Hematopoietic multipotent progenitor cell treated with erythropoietin and hydrocortisone succinate and interleukin-3 and kit ligand, for 17 days (in vitro differentiated cells): ENCODE results near the gene CYB561D1.

Experiments
- DNase-seq: peaks from one replicate; pipeline ENCODE4 v3.0.0-alpha.2; 2015; ENCODE audit warnings: low spot score

CYB561D1 gene

GRCh38 chr1:109530457-109531087 lies 36.7 kb downstream of the CYB561D1 start:
- DNase-seq = no peak

GRCh38 chr1:109531380-109531779 lies 37.5 kb downstream of the CYB561D1 start:
- DNase-seq = no peak

GRCh38 chr1:109531826-109532364 lies 38.0 kb downstream of the CYB561D1 start:
- DNase-seq = no peak

- DNase-seq = peak; percentile 85
These were observed 38.7 kb downstream of the CYB561D1 start for GRCh38 chr1:109532365-109533136.

- no peak for DNase-seq
These were observed 40.5 kb downstream of the CYB561D1 start for GRCh38 chr1:109534307-109534858.

GRCh38 chr1:109535481-109535880 lies 41.6 kb downstream of the CYB561D1 start:
- DNase-seq = no peak

- DNase-seq = no peak
These were observed 42.1 kb downstream of the CYB561D1 start for GRCh38 chr1:109535971-109536491.

- DNase-seq = no peak
These were observed 43.7 kb downstream of the CYB561D1 start for GRCh38 chr1:109537450-109538178.

- no peak for DNase-seq
These were observed 45.1 kb downstream of the CYB561D1 start for GRCh38 chr1:109538827-109539555.

- no peak for DNase-seq
These were observed 45.8 kb downstream of the CYB561D1 start, which contains the start of gene GPR61 for GRCh38 chr1:109539676-109540075. GPR61 (plus strand) TSS chr1:109539872; CDS start chr1:109543023, 3,151 bp downstream.

- no peak for DNase-seq
These were observed 47.2 kb downstream of the CYB561D1 start for GRCh38 chr1:109541102-109541501.

- DNase-seq = no peak
These were observed 48.8 kb downstream of the CYB561D1 start for GRCh38 chr1:109542657-109543056.

GRCh38 chr1:109543283-109543987 lies 49.5 kb downstream of the CYB561D1 start:
- DNase-seq = no peak

- no peak for DNase-seq
These were observed 50.3 kb downstream of the CYB561D1 start for GRCh38 chr1:109543988-109544735.

GRCh38 chr1:109546311-109547109 lies 52.6 kb downstream of the CYB561D1 start:
- DNase-seq = peak; percentile 96

GRCh38 chr1:109547463-109548320 lies 53.8 kb downstream of the CYB561D1 start:
- peak; percentile 53 for DNase-seq

- peak; percentile 96 for DNase-seq
These were observed 54.7 kb downstream of the CYB561D1 start, which contains the start of gene GNAI3 for GRCh38 chr1:109548321-109549267. GNAI3 (plus strand) TSS chr1:109548615; CDS start chr1:109548721, 106 bp downstream.
